Dendritic cell treated with granulocyte-macrophage colony-stimulating factor and Interleukin-4, amounts not matched to agents 40 ng/mL and 50 ng/mL, for 4 days (primary cell): ENCODE results near the gene RIN1.
A peak's percentile ranks its signal among the peaks of the same experiment; 100 is the strongest.

Experiments used
- H3K27ac Mint-ChIP-seq: one replicate; pipeline ENCODE4 v1.8.0; 2022; ENCODE audit warnings: mild to moderate bottlenecking, mixed read lengths
- H3K27me3 Mint-ChIP-seq: one replicate; pipeline ENCODE4 v1.8.0; 2022; ENCODE audit warnings: mild to moderate bottlenecking, mixed read lengths
- H3K36me3 Mint-ChIP-seq: one replicate; pipeline ENCODE4 v1.8.0; 2022; ENCODE audit warnings: low read depth, mixed read lengths
- H3K4me1 Mint-ChIP-seq: one replicate; pipeline ENCODE4 v1.8.0; 2022; ENCODE audit warnings: low read depth, mixed read lengths
- H3K4me3 Mint-ChIP-seq: one replicate; pipeline ENCODE4 v1.8.0; 2022; ENCODE audit warnings: mild to moderate bottlenecking, moderate library complexity, mixed read lengths
- H3K9me3 Mint-ChIP-seq: one replicate; pipeline ENCODE4 v1.8.0; 2022; ENCODE audit warnings: mixed read lengths
- intact Hi-C: fragments of 100-400 bp; cut with micrococcal nuclease; formaldehyde crosslinking; loops from one replicate; pipeline ENCODE4 v1.15.0; 2022

The RIN1 gene

DNA sequence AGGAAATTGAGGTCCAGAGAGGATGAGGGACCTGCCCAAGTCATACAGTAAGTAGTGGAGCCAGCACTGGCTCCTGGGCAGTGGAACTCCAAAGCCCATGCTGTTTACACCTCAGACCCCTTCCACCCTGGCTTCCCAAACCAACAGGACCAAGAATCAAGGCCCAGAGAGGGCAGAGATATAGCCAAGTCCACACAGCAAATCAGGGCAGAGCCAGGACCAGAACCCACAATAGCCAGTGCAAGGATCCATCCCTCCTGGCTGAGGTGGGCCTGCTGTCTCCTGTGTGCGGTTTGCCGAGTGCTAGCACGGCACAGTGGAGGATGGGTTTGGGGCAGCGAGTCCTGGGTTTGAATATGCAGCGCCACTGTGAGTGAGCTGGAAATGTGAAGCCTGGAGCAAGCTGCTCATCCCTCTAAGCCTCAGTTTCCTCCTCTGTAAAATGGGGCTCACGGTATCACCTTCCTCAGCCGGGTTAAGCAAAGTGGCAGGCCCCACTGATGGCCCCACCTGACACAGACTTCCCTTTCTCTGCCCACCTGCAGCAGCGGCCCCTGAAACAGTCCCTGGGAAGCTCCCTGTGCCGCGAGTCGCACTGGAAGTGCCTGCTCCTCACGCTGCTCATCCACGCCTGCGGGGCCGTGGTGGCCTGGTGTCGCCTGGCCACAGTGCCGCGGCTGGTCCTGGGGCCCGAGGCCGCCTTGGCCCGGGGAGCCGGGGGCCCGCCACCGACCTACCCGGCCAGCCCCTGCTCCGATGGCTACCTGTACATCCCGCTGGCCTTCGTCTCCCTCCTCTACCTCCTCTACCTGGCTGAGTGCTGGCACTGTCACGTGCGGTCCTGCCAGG, 42.2 kb downstream of the RIN1 start:
- H3K27ac Mint-ChIP-seq = no peak overlapping the region
- H3K4me3 Mint-ChIP-seq = no peak overlapping the region
- peaks cover 58% of the 10 kb centered on the region for H3K27me3 Mint-ChIP-seq
- H3K36me3 Mint-ChIP-seq = peaks cover 5% of the 10 kb centered on the region
- intact Hi-C loops = no loop called here
- peaks cover 21% of the 10 kb centered on the region for H3K4me1 Mint-ChIP-seq
- no peaks in the 10 kb centered on the region for H3K9me3 Mint-ChIP-seq

DNA sequence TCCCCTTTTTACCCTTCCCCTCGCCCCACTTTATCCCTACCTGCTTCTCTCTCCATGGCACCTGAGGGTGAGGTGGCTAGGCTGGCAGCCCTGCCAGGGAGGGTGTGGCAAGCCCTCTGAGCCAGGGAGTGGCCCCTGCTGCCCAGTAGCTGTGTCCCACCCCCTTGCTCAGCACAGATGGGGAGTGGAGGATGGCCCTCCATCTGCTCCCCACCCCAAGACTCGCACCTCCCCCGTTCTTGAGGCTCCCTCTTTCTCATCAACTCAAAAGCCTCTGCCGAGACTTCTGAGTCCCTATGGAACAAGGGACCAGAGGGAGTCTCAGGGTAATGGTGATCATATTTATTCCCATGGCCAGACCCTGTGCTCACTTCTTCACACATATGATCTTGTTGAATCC, 42.9 kb downstream of the RIN1 start:
- Mint-ChIP-seq H3K27me3 (peaks cover 58% of the 10 kb centered on the region), H3K4me3 (no peak overlapping the region), H3K9me3 (no peaks in the 10 kb centered on the region), H3K27ac (no peak overlapping the region), H3K36me3 (peaks cover 11% of the 10 kb centered on the region), H3K4me1 (peaks cover 22% of the 10 kb centered on the region)
- intact Hi-C loops = no loop called here

DNA sequence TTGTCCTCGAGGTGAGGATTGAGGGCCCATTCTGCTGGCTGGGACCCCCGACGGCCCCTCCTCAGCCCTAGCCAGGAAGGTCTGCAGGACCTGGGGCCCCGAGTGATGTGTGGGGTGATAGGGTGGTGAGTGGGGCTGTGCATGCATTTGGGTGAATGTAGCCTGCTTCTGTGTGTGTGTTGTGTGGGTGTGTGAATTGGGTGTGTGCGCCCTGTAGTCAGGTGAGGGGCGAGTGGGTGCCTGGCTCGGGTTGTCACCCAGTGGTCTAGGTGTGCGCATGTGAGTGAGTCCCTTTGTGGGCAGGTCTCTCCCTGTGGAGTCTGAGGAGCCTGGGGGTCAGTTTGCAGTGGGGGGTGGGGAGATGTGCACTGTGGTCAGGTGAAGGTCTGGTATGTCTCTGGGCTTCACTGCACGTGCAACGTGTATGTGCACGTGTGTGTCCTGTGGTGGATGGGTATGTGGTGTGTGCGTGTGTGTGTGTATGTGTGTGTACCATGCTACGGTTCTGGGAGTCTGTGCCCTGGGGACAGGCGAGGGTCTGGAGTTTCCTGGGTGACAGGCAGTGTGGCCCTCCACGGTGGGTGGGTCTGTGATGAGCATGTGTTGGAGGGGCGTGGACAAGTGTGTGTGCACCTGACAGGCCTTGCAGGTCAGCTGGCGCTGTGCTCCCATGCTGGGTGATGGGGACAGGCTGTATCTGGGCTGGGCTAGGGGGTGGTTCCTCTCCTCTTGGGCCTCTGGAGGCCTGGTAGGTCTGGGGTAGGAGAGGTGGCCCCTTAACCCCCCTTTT, 43.5 kb downstream of the RIN1 start:
- H3K9me3 Mint-ChIP-seq = no peaks in the 10 kb centered on the region
- intact Hi-C loops = no loop called here
- peaks cover 11% of the 10 kb centered on the region for H3K36me3 Mint-ChIP-seq
- peaks cover 56% of the 10 kb centered on the region for H3K27me3 Mint-ChIP-seq
- no peak overlapping the region for H3K27ac Mint-ChIP-seq
- H3K4me3 Mint-ChIP-seq = no peak overlapping the region
- peaks cover 28% of the 10 kb centered on the region for H3K4me1 Mint-ChIP-seq

DNA sequence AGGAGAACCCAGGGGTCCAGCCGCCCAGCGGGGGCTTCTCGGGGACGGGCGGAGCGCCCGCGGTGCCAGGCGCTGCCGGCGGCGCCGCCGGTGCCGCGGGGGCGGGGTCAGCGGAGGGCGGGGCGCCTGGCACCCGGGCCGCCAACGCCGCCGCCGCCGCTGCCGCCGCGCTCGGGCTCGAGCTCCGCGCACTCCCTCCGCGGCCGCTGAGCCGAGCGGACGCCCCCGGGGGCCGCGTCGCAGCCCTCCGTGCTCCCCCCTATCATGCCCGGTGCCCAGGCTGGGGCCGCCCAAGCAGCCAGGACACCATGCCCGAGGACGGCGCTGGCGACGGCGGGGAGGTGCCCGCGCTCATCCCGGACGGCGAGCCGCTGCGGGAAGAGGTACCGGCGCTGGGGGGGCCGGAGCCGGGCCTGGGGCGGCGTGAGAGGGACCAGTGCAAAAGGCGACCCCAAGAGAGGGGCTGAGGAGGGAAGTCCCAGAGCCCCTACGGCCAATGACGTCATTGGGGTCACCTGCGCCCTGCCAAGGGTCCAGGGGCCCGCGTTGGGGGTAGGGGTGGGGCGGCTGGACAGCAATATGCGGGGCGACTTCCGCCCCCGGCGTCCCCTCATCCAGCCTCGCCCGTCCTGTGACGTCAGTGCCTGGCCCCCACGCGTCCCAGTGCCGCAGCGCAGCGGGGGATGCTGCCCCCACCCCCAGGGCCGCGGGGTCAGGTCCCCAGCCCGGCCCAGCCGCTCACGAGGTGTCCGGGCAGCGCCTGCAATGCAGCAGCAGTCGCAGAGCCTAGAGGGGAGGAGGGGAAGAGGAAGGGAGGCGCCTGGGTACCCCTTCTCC, 44.3 kb downstream of the RIN1 start, which contains the start of gene TMEM151A:
TSS of gene TMEM151A (plus strand) at position 189 of the 837 bp plus-strand sequence. CDS start at position 309, 120 bp downstream.
- H3K27ac Mint-ChIP-seq = no peak within 1 kb of the TSS

DNA sequence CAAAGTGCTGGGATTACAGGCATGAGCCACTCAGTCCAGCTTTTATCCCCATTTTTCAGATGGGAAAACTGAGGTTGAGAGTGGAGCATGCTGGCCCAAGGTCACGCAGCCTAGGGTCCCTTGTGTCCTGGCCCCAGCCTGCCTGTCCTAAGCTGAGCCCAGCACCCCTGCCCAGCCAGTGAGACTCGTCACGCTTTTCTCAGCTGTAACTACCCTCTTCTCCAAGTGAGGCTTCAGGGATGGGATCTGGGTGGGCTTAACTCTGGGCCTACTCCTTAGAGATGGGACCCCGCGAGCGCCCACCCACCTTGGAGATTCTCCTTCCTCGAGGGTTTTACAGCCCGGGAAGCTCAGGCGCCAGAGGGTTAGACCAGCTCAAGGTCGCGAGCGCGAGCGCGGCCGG, 44.9 kb downstream of the RIN1 start:
- Mint-ChIP-seq H3K27ac (no peak overlapping the region), H3K4me3 (no peak overlapping the region), H3K27me3 (peaks cover 46% of the 10 kb centered on the region), H3K9me3 (no peaks in the 10 kb centered on the region), H3K36me3 (peaks cover 16% of the 10 kb centered on the region), H3K4me1 (peaks cover 42% of the 10 kb centered on the region)
- intact Hi-C loops = no loop called here

More for the DNA sequence above, 44.3 kb downstream of the RIN1 start, which contains the start of gene TMEM151A:
- H3K36me3 Mint-ChIP-seq = peaks cover 11% of the 10 kb centered on the region
- H3K9me3 Mint-ChIP-seq = no peaks in the 10 kb centered on the region
- H3K4me3 Mint-ChIP-seq = peak within 1 kb of the TSS; percentile 24
- H3K4me1 Mint-ChIP-seq = peaks cover 36% of the 10 kb centered on the region
- intact Hi-C loops = no loop called here
- H3K27me3 Mint-ChIP-seq = peaks cover 51% of the 10 kb centered on the region

DNA sequence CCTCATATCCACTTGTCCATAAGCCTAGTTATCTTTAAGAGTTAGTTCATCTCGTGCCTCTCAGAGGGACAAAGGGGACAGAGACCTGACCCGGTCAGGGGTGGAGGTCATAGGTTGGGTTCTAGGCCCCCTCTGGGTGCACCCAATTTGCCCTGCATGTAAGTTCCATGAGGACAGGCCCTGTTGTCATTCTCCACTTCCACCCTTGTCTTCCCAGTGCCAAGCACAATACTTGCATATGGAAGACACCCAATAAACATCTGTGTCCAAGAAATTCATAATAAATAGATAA, 46.0 kb downstream of the RIN1 start:
- H3K4me1 Mint-ChIP-seq = peaks cover 44% of the 10 kb centered on the region
- H3K27ac Mint-ChIP-seq = no peak overlapping the region
- peaks cover 24% of the 10 kb centered on the region for H3K36me3 Mint-ChIP-seq
- no peak overlapping the region for H3K4me3 Mint-ChIP-seq
- peaks cover 43% of the 10 kb centered on the region for H3K27me3 Mint-ChIP-seq
- intact Hi-C loops = no loop called here
- H3K9me3 Mint-ChIP-seq = no peaks in the 10 kb centered on the region

DNA sequence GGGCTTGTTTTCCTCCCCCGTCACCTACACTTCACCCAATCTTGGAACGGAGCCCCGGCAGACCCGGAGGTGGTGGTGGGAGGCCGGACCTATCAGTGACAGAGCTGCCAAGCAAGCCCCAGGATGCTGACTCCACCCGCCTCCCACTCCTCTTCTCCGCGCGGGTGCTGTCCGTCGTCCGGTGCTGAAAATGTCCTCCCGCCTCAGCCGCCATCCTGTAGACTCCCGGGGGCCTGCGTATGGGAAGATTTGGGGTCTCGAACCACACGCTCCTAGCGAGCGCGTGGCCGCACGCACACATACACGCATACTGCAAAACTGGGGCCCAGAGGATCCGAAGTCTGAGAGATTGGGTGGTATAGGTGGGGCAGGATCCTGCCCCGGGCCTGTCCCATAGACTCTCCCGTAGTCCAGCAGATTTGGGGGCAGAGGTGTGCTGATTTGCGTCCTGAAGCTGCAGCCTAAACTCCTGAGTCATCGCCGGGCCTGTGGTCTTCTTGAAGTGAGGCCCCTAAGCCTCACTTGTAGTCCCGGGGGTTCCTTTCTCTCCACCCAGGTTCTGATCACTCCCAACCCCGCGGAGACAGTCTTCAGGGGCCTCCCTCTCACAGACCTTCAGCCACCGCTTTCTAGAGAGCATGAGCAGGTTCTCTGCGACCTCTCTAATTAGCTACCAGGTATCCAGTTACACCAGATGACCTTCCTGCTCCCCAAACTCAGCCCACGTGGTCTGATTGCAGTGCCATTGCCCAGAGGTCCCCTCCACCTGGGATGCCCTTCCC, 46.5 kb downstream of the RIN1 start:
- Mint-ChIP-seq H3K27ac (peak overlapping the region; percentile 80), H3K4me3 (peak overlapping the region; percentile 85), H3K4me1 (peaks cover 44% of the 10 kb centered on the region), H3K36me3 (peaks cover 30% of the 10 kb centered on the region), H3K9me3 (no peaks in the 10 kb centered on the region), H3K27me3 (peaks cover 43% of the 10 kb centered on the region)
- intact Hi-C loops = no loop called here

DNA sequence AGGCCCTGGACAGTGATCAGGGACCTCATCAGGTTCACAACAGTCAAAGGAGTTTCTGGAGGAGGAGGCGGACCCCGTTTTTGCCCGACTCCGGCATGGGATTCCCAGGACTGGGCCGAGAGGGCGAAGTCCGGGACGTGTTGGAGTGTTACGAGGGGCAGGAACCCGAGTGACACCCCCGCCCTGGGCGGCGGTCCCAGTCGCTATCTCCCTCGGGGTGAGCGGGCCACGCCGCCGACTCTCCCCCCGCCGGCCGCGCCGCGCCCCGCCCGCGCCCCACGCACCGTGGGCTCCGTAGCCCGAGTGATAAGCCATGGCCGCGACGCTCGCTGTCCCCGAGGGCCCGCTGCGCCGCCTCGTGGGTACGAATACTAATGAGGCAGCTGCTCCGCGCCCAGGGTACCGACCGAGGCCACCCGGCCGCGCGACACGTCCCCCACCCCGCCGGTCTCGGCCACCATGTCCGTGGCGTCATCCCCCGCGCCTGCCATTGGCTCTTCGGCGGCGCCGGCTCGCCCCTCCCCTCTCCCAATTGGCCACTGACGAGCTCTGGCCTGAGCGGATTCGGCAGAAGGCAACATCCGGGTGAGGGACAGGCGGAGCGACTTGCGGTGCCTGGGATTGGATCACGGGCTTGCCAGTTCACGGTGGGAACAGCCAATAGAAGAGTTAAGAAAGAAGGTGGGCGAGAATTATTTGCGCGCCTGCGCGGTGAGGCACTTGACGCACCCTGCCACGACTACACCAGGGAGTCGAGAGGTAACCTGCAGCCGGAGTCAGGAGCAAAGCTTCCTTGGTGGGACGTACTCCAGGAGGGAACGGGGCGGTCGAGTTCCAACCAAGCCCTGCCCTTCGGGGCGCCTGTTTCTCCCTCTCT, 47.3 kb downstream of the RIN1 start, which contains the start of gene YIF1A:
TSS of gene YIF1A (minus strand) at position 473 of the 877 bp plus-strand sequence. CDS start at position 315, 158 bp downstream.
- Mint-ChIP-seq H3K27ac (peak within 1 kb of the TSS; percentile 80), H3K4me3 (peak within 1 kb of the TSS; percentile 85), H3K4me1 (peaks cover 44% of the 10 kb centered on the region), H3K9me3 (no peaks in the 10 kb centered on the region), H3K36me3 (peaks cover 38% of the 10 kb centered on the region), H3K27me3 (peaks cover 36% of the 10 kb centered on the region)
- intact Hi-C loops = no loop called here

DNA sequence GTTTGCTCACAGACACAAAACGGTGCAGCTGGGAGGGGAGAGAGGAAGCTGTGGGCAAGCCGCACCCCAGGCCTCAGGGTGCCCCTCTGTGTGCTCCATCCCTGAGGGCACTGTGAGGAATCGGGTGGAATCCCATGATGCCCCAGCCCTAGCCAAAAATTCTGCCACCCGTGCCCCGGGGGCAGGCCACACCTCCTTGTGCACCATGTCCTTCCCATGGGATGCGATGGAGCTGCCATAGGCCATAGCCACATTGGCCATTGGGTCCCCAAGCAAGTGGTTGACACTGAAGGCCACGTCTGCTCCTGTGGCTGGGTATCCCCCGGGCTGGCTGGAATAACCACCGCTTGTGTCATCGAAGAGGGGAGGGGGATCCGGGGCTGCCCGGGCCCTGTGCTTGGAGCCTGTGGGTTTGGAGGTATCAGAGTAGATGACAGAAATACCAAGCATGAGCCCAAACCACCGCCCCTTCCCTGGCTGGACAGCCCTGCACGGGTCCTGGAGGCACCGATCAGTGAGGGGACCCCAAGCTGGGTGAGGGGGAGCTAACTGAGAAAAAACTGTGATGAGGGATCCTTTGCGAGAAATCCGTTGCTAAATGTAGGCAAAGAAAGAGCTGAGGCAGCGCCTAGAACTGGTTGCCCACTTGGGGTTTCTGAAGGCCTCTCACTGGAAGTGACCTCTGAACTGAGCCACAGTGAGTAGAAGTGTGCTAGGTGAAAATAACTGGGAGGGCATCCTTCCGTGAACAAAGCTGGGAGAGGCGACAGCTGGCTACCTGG, 48.2 kb downstream of the RIN1 start:
- H3K27me3 Mint-ChIP-seq = peaks cover 28% of the 10 kb centered on the region
- peaks cover 47% of the 10 kb centered on the region for H3K4me1 Mint-ChIP-seq
- H3K9me3 Mint-ChIP-seq = no peaks in the 10 kb centered on the region
- intact Hi-C loops = no loop called here
- H3K27ac Mint-ChIP-seq = peak overlapping the region; percentile 80
- peak overlapping the region; percentile 85 for H3K4me3 Mint-ChIP-seq
- H3K36me3 Mint-ChIP-seq = peaks cover 45% of the 10 kb centered on the region

DNA sequence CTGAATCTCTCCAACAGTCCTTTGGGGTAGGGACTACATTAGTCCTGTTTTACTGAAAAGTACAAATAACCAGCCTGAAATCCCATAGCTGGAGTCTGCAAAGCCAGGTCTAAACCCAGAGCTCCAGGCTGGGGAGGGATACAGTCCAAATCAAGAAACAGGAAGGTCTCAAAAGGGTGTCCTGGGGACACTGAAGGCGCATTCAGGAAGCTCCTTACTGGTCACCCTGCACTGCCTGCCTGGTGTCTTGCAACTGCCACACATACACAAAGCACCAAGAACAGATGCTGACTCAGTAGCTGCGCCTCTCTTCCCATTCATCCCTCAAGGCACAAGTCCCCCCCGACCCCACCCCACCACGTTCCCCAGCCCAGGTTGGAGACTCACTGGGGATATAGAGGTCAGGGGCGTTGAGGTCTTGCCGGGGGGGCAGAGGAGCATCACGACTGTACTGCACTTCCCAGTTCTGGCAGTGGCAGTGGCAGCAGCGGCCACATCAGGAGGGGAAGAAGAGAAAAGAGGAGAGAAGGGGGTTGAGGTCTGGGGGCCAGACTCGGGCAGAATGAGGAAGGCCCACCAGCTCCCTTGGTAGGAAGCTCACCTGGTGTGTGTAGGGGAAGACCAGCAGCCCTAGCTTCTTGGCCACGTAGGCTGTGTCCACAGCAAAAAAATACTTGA, 48.9 kb downstream of the RIN1 start:
- peaks cover 48% of the 10 kb centered on the region for H3K4me1 Mint-ChIP-seq
- H3K36me3 Mint-ChIP-seq = peaks cover 47% of the 10 kb centered on the region
- H3K27me3 Mint-ChIP-seq = peaks cover 20% of the 10 kb centered on the region
- peak overlapping the region; percentile 85 for H3K4me3 Mint-ChIP-seq
- H3K9me3 Mint-ChIP-seq = no peaks in the 10 kb centered on the region
- peak overlapping the region; percentile 80 for H3K27ac Mint-ChIP-seq
- intact Hi-C loops = no loop called here

DNA sequence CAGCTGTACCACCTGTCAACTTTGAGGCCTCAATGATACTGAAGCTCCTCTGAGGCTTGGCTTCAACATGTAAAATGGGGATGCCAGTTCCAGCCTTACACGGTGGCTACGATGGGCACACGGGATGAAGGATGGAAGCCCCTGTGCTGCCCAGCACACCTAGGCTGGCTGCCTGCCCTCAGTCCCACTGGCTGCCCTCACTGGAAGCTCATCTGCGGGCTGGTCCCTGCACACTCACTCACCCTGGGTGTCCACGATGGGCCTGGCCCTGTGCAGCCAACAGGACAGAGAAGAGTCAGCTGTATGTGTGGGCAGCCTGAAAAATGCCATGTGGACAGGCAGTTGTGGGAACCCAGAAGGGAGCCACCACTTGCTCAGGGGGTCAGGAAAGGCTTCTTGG, 49.5 kb downstream of the RIN1 start:
- Mint-ChIP-seq H3K36me3 (peaks cover 47% of the 10 kb centered on the region), H3K27ac (peak overlapping the region; percentile 80), H3K27me3 (peaks cover 23% of the 10 kb centered on the region), H3K9me3 (no peaks in the 10 kb centered on the region), H3K4me1 (peaks cover 51% of the 10 kb centered on the region), H3K4me3 (no peak overlapping the region)
- intact Hi-C loops = no loop called here
